Erythroblast (primary cell): ENCODE data around the gene PJA2.
"Not testable (repeated sequence)": the region's sequence is repeated elsewhere in the genome, so short reads cannot be mapped to it uniquely, and the experiment has no call there.

Experiments
- DNase-seq, 2 experiments: peaks; one replicate each; lab custom pipeline; 2025; lab: John Stamatoyannopoulos, UW
- GATA1 ChIP-seq: IDR thresholded peaks from 2 replicates; pipeline ENCODE4 v1.6.1; 2011; ENCODE audit warnings: low read depth, mild to moderate bottlenecking, control low read depth, low read length, moderate library complexity
- POLR2A ChIP-seq: IDR thresholded peaks from 2 replicates; pipeline ENCODE4 v1.6.1; 2011; ENCODE audit warnings: mild to moderate bottlenecking, low read length

PJA2 gene

DNA sequence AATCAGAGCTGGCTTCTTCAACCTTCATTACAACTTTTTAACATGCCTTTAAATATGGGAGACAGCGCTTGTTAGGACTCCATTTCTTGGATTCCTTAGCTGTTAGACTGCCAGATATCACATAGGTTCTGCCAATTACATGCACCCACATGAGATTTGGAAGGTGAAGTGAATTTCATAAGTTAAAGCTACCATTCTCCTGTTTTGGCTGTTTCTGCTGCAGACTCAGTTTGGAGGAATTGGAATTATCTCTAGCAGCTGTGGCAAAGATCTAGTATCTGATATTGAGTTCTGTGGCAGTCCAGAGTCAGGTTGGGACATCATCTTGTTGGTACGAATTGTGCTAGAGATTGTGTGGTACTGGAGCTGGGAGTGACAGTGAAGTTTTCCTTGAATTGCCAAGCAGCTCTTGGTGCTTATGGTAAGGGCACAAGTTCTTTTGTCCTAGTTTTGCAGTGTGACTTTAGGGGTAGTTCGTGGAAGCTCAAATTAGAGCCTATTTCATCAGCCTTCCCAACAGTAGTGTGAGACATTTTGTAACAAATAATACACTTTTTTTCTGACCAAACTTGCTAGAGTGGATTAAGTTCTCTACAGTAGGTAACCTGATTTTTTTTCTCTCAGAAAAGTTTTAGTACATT is 9.1 kb upstream of the PJA2 start:
- peak; percentile 17 to 30 for DNase-seq
- no peak for TF ChIP-seq GATA1
- TF ChIP-seq POLR2A: no peak

DNA sequence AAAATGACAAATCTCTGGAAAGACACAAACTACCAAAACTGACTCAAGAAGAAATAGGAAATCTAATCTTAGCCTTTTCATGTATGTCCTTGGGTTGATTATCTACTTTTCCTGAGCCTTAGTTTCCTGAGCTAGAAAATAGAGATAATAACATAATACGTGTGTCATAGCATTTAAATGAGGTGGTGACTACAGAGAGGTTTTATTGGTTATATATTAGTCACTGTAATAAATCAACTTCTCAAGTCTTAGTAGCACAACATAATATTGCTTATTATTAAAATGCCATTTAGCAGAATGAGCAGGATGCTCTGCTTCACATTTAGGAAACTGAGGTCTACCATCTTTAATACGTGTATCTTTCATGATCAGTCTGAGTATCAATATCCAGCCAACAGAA is 7.1 kb upstream of the PJA2 start:
- no peak for DNase-seq
- TF ChIP-seq GATA1 (no peak), POLR2A (no peak)

GRCh38 chr5:109413921-109414461 is 4.2 kb upstream of the PJA2 start:
- DNase-seq: not testable (repeated sequence)

DNA sequence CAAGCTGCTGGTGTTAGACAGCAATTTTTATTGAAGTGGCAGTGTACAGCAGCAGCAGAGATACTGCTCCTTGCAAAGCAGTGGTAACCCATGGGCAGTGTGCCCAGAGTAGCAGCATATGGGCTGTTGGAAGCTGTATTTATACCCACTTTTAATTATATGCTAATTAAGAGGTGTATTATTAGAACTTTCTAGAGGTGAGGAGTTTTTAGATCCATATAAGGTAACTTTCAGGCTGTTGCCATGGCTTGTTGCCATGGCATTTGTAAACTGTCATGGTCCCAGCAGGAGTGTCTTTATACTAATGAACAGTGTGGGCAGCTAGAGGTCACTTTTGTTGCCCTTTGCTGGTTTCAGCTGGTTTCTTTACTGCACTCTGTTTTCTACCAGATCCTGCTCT is 3.7 kb upstream of the PJA2 start:
- TF ChIP-seq GATA1: no peak
- peak; percentile 31 for TF ChIP-seq POLR2A
- peak; percentile 8 to 41 for DNase-seq

- DNase-seq: no peak
- TF ChIP-seq GATA1: no peak
- TF ChIP-seq POLR2A: no peak
These were observed 3.2 kb upstream of the PJA2 start for GRCh38 chr5:109412981-109413402.

DNA sequence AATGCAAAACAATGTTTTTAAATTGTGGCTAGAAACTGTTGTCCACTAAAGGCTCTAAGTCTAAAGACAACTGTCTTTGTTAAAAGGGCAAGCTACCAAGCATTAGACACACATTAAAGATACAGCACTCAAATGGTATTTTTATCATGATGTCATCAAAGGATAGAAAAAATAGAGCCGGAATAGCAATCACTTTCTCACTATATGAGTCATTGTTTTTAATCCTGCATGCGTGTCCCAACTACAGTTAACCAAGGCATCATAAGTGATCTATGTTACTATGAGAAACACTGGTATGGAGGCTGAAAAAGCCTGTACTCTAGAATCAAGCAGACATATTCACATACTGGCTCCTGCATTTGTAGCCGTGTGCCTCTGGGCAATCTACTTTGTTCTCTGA is 1.9 kb upstream of the PJA2 start:
- TF ChIP-seq POLR2A (peak; percentile 19), GATA1 (no peak)
- peak; percentile 44 to 49 for DNase-seq

DNA sequence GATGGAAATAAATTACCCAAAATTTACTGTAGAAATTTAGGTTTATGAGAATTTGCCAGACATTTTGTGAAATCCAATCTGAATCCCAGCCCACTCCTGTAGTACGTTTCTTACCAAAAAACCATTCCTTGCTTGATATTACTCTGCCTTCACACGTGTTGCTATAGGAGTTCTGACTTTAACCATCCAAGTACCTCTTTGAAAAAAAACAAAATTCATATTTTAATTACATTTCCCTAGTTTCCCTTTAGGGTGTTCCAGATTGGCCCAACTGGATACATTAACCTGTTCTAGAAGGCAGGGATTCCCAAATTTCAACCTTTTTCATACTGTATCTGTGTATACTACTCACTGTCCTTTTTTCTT is 1.4 kb upstream of the PJA2 start:
- TF ChIP-seq GATA1: no peak
- no peak for TF ChIP-seq POLR2A
- no peak for DNase-seq

DNA sequence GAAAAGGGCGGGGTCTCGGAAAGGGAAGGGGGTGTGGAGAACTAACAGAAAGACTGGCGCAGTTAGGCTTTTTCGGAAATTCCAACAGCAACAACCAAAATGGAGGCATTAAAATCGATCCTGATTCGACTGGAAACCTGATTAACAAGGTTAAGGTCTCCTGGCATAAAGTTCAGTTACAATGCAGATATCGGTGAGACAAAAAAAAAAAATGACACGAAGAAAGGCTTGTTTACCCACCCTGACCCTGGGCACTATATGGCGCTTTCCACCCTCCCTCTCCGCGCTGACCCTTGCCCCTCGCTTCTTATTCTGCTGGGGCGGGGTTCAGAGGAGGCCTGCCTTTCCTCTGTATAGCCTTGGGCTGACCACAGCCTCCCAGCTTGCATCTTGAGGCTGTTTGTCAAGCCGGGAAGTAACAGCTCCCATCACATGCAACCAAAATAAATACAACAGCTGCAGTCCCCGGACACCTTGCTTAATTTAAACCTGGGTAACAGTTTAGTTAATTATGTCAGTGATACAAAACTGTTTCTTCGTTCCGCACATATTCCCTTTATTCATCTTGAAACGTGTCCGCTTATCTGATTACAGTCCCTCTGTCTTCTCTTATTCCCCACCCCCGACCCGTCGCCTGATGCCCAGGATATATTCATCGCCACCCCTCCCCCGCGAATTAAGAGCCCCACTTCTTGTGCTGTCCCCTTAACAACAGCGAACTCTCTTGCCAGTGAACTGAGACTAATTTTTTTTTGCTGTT is 795 bp upstream of the PJA2 start:
- DNase-seq: peak; percentile 85
- TF ChIP-seq POLR2A (peak; percentile 84), GATA1 (no peak)

GRCh38 chr5:109408991-109409843 is 557 bp downstream of the PJA2 start:
- TF ChIP-seq POLR2A (peak; percentile 64), GATA1 (no peak)
- DNase-seq: peak; percentile 88

DNA sequence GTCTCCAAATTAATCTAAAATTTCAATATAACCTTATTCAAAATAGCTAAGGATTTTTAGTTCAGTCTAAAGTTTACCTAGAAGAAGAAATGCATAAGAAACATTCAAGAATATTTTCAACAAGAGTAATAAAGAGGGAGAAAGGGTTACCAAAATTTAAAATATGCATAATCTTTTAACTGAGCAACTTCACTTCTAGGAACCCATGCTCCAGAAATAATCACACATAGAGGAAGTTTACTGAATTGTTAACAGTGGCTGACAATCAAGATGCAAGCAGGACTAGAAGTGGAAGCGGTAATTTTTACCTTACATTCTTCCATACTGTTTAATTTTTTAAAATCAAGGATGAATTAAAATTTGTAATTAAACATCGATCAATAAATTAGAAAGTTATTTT is 1.9 kb downstream of the PJA2 start:
- TF ChIP-seq POLR2A: no peak
- TF ChIP-seq GATA1: no peak
- DNase-seq: peak; percentile 36 to 40

DNA sequence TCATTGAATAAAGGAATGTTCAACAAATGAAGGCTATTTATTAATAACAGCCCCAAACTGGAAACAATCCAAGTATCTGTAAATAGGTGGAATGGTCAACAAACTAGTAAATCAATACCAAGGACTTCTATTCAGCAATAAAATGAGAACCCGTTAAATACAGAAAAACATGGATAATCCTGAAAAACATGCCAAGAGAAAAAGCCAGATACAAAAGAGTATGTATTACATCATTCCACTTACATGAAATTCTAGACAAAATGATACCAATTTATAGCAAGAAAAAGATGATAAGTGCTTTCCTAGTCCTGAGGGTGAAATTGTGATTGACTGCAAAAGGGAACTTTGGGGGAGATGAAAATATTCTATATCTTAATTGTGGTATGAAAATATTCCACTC is 3.1 kb downstream of the PJA2 start:
- DNase-seq: no peak
- no peak for TF ChIP-seq GATA1
- no peak for TF ChIP-seq POLR2A

- DNase-seq: no peak
- TF ChIP-seq GATA1: no peak
These were observed 5.3 kb downstream of the PJA2 start for GRCh38 chr5:109404428-109404960.

DNA sequence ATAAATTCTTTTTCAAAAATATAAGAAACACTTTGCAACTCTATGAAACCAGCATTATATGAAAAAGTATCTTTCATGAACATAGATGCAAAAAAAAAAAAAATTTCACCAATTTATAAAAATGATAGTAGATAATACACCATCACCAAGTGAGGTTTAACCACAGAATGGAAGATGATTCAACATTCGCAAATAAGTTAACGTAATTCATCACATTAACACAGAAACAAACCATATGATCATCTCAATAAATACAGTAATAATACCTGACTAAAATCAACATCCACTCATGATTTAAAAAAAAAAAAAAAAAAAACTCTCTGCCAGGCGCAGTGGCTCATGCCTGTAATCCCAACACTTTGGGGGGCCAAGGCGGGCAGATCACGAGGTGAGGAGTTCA is 6.3 kb downstream of the PJA2 start:
- DNase-seq: no peak
- TF ChIP-seq GATA1: no peak
- TF ChIP-seq POLR2A: no peak
